GM18520 (cell line): Measurements from ENCODE around the gene ITFG1.
A peak's percentile ranks its signal among the peaks of the same experiment; 100 is the strongest.
"Not testable (repeated sequence)": the region's sequence is repeated elsewhere in the genome, so short reads cannot be mapped to it uniquely, and the experiment has no call there.

Experiments
- ATAC-seq: cut with Tn5 transposase; IDR thresholded peaks from one replicate; pipeline ENCODE4 v1.9.1; 2021; ENCODE audit not compliant: unreplicated experiment

ITFG1 gene

GRCh38 chr16:47161464-47161863, 299.4 kb downstream of the ITFG1 start:
- no peak for ATAC-seq

GRCh38 chr16:47160422-47160821, 300.4 kb downstream of the ITFG1 start:
- no peak for ATAC-seq

- no peak for ATAC-seq
Measured at GRCh38 chr16:47158992-47159391, 301.9 kb downstream of the ITFG1 start.

GRCh38 chr16:47156680-47157215, 304.1 kb downstream of the ITFG1 start:
- no peak for ATAC-seq

DNA sequence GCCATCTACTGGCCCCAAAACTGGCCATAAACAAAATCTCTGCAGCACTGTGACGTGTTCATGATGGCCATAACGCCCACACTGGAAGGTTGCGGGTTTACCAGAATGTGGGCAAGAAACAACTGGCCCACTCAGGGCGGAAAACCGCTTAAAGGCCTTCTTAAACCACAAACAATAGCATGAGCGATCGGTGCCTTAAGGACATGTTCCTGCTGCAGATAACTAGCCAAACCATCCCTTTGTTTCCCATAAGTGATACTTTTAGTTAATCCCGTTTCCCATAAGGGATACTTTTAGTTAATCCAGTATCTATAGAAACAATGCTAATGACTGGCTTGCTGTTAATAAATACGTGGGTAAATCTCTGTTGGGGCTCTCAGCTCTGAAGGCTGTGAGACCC, 308.4 kb downstream of the ITFG1 start:
- not testable (repeated sequence) for ATAC-seq

- ATAC-seq = no peak
Measured at GRCh38 chr16:47150067-47150466, 310.8 kb downstream of the ITFG1 start.

- no peak for ATAC-seq
Measured at GRCh38 chr16:47144559-47144877, 316.3 kb downstream of the ITFG1 start.

- peak; percentile 34 for ATAC-seq
Measured at GRCh38 chr16:47143677-47144558, 316.9 kb downstream of the ITFG1 start, which contains the start of gene NETO2. NETO2 (minus strand) TSS chr16:47143945; CDS start chr16:47143612, 333 bp downstream.

- peak; percentile 51 for ATAC-seq
Measured at GRCh38 chr16:47142821-47143676, 317.8 kb downstream of the ITFG1 start.

- no peak for ATAC-seq
Measured at GRCh38 chr16:47142486-47142820, 318.4 kb downstream of the ITFG1 start.

DNA sequence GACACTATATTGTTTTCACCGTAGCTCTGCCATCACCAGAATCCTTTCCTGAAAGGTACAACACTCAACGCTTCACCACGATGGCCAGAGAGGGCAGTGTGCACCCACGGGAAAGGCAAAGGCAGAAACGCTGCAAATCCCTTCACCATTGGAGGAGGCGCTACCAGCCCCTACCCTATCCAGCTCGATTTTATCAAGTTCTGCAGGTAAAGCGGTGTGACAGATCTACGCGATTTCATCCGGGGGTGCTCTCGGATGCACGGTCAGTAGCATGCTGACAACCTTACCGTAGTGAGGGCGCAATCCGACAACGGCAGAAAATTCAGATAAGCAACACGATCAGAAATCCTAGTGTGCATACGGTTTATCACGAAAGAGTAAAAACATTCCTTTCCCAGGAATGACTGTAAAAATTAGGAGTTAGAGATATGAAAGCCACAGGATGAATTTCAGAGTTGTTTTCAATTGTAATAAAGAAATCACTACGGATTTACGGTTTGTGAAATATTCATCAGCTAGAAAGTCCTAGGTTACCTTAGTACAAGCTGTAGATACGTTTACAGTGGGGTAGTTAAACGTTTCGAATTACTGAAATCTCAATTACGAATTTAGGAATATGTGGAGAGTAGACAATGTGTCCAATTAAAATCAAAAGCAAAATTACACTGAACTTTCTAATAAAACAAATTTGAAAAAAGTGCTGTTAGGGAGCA, 318.9 kb downstream of the ITFG1 start:
- ATAC-seq = peak; percentile 39

DNA sequence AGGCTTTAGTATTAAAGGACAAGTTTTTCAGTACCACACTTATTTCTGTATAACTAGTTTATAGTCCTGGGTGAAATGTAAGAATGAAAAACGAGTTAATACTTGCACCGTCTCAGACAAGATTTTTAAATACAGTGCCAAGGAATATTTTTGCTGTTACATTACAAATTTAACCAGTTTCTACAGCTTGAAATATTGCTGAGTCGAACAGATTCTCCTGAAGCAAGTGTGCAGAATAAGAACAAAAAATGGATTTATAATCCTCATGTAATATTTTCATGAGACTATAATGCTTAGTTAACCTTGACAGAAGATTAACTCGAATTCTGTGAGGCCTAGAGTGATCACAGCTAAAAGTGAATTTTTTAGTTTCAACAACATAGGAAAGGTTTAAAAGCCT, 320.2 kb downstream of the ITFG1 start:
- no peak for ATAC-seq

DNA sequence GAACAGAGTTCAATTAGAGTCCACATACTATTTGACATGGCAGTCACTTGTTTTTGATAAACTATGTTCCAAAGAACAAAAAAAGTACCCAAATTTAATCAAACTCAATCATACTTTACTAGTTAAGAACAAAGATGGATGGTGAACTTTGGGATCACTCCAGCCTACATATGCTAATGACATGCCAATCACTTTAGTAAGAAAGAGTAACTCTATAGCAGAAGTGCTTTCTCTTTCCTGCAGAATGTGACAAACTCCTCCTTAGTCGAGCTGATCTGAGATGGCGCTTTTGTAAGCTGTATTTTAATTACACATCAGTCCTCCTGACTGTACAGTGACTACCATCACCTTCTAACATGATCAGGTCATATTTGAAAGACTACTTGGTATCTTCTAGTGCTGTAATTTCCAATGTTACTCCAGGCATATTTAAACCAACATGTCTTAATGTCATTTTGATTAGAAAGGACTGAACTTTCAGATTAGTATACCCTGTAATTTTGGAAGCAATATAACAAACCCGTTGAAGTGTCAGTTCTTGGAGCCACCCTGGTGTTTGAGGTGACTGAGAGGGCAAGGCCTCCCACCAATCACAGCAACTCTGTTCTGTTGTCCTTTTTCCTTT, 321.2 kb downstream of the ITFG1 start:
- ATAC-seq = no peak

- ATAC-seq = not testable (repeated sequence)
Measured at GRCh38 chr16:47137925-47138324, 322.9 kb downstream of the ITFG1 start.

- ATAC-seq = no peak
Measured at GRCh38 chr16:47136099-47136842, 324.6 kb downstream of the ITFG1 start.

- no peak for ATAC-seq
Measured at GRCh38 chr16:47134550-47134949, 326.3 kb downstream of the ITFG1 start.

DNA sequence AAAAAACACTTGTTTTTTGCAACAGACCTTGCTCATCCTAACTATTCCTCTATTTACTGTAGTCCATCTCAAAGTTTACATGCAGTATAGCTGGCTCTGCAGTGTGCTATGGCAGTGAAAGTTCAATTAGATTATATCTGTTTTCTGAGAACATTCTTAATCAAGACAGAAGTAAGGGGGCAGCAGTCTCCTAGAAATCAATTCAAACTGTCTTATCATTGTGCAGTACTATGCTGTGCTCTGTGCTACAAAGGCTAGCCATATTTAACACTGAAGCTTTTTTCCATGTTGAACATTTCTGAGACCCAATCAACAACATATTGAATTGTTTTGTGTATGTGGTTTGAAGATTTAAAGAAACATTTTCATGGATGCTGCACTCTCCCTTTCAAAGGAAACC, 328.6 kb downstream of the ITFG1 start:
- ATAC-seq = no peak

- no peak for ATAC-seq
Measured at GRCh38 chr16:47129755-47130435, 331.0 kb downstream of the ITFG1 start.

DNA sequence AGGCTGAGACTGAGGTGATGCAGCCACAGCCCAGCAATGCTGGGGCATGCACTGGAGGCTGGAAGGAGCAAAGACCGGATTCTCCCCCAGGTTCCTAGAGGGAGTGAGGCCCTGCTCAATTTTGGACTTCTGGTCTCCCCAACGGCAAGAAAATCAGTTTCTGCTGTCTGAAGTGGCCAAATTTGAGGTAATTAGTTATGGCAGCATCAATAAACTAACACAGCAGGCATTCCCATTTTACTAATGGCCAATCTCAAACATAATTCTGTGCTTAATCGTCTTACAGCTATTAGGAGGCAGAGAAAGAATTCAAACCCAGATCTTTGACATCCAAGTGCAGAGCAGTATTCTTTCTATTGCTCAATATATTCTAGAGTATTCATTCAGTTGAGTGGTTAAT, 333.3 kb downstream of the ITFG1 start:
- no peak for ATAC-seq
